GM03348 (cell line): ENCODE results near the gene COL10A1.

Experiments
- DNase-seq: peaks from one replicate; pipeline ENCODE4 v3.0.0; 2012; ENCODE audit warnings: low spot score

Gene COL10A1

GRCh38 chr6:116126032-116126431 is at the start of gene COL10A1:
Gene COL10A1, minus strand, starts transcription at chr6:116126132. Its CDS starts 640 bp downstream, at chr6:116125492.
- DNase-seq, result no peak

GRCh38 chr6:116175344-116175743 is 49.4 kb upstream of the COL10A1 start:
- no peak for DNase-seq

- no peak for DNase-seq
Measured at GRCh38 chr6:116173928-116174327, 48.0 kb upstream of the COL10A1 start.

GRCh38 chr6:116170358-116171057 is 44.6 kb upstream of the COL10A1 start:
- DNase-seq, result no peak

- no peak for DNase-seq
Measured at GRCh38 chr6:116169880-116170279, 43.9 kb upstream of the COL10A1 start.

- no peak for DNase-seq
Measured at GRCh38 chr6:116168148-116168547, 42.2 kb upstream of the COL10A1 start.

GRCh38 chr6:116166369-116166768 is 40.4 kb upstream of the COL10A1 start:
- no peak for DNase-seq

- no peak for DNase-seq
Measured at GRCh38 chr6:116165596-116165995, 39.7 kb upstream of the COL10A1 start.

- DNase-seq, result no peak
Measured at GRCh38 chr6:116159782-116160524, 34.0 kb upstream of the COL10A1 start.

GRCh38 chr6:116158641-116159040 is 32.7 kb upstream of the COL10A1 start:
- DNase-seq, result peak; percentile 30

- DNase-seq, result no peak
Measured at GRCh38 chr6:116157391-116157790, 31.5 kb upstream of the COL10A1 start.

GRCh38 chr6:116156405-116157326 is 30.7 kb upstream of the COL10A1 start:
- no peak for DNase-seq

GRCh38 chr6:116154887-116155286 is 29.0 kb upstream of the COL10A1 start:
- no peak for DNase-seq

GRCh38 chr6:116152620-116153019 is 26.7 kb upstream of the COL10A1 start:
- no peak for DNase-seq

- DNase-seq, result no peak
Measured at GRCh38 chr6:116145803-116146675, 20.1 kb upstream of the COL10A1 start.

- DNase-seq, result peak; percentile 88
Measured at GRCh38 chr6:116144605-116145004, 18.7 kb upstream of the COL10A1 start.

GRCh38 chr6:116139917-116140316 is 14.0 kb upstream of the COL10A1 start:
- DNase-seq, result no peak

GRCh38 chr6:116136933-116137340 is 11.0 kb upstream of the COL10A1 start:
- no peak for DNase-seq

- DNase-seq, result no peak
Measured at GRCh38 chr6:116136373-116136772, 10.4 kb upstream of the COL10A1 start.

- no peak for DNase-seq
Measured at GRCh38 chr6:116133453-116133852, 7.5 kb upstream of the COL10A1 start.

- DNase-seq, result peak; percentile 27
Measured at GRCh38 chr6:116127771-116128493, 2.0 kb upstream of the COL10A1 start.
